IMR-90 (cell line): Measurements from ENCODE around the gene FOXN3. TPM values are rescaled to one million over a fixed set of nuclear protein-coding genes. Genes with fewer than 3 reads are reported as not detected.

Source experiments
- ATAC-seq: fragments of 200-7000 bp; cut with Tn5 transposase; 2 replicates; pipeline ENCODE4 v1.9.1; 2020; ENCODE audit warnings: low read depth, mild to moderate bottlenecking, moderate library complexity
- BruUV-seq: library from RNA; stranded (reverse); fragments of 400-500 nt; replicated peaks from 2 replicates; lab custom pipeline; 2021; lab: Mats Ljungman, UMichigan
- CTCF ChIA-PET: fragments of 300-600 bp; formaldehyde crosslinking; extraction: SDS; loops from one replicate; lab custom pipeline; 2021; ENCODE audit warnings: antibody characterized with exemption; lab: Yijun Ruan, JAX
- POLR2A ChIA-PET: fragments of 300-600 bp; sonication (Branson Sonifier 250); formaldehyde crosslinking; loops from one replicate; lab custom pipeline; 2022; ENCODE audit warnings: antibody characterized with exemption; ENCODE audit not compliant: unreplicated experiment; lab: Charles Lee
- DNase-seq: peaks from one replicate; pipeline ENCODE4 v3.0.0; 2013
- H2AFZ ChIP-seq: replicated peaks from 2 replicates; pipeline ENCODE3; 2013; ENCODE audit warnings: low read length, mild to moderate bottlenecking; ENCODE audit not compliant: poor library complexity
- H2AK5ac ChIP-seq: 2 replicates; pipeline ENCODE4 v1.6.1; 2013; ENCODE audit warnings: low read depth, low read length, inconsistent platforms
- H2AK9ac ChIP-seq: replicated peaks from 2 replicates; pipeline ENCODE3; 2013; ENCODE audit warnings: mild to moderate bottlenecking, low read depth, low read length, moderate library complexity; ENCODE audit not compliant: poor library complexity
- H2BK120ac ChIP-seq: 2 replicates; pipeline ENCODE4 v1.6.1; 2013; ENCODE audit warnings: low read depth, low read length, inconsistent platforms
- H2BK15ac ChIP-seq: 3 replicates; pipeline ENCODE4 v1.6.1; 2013; ENCODE audit warnings: low read depth, low read length, inconsistent platforms
- H2BK20ac ChIP-seq: 2 replicates; pipeline ENCODE4 v1.6.1; 2013; ENCODE audit warnings: low read depth, mild to moderate bottlenecking, inconsistent platforms, low read length, moderate library complexity
- H2BK5ac ChIP-seq: 2 replicates; pipeline ENCODE4 v1.6.1; 2013; ENCODE audit warnings: mild to moderate bottlenecking, low read depth, low read length, inconsistent platforms; ENCODE audit not compliant: poor library complexity, severe bottlenecking
- H3K14ac ChIP-seq: replicated peaks from 2 replicates; pipeline ENCODE4 v1.6.1; 2013; ENCODE audit warnings: low read depth, low read length, inconsistent platforms
- H3K18ac ChIP-seq: 2 replicates; pipeline ENCODE4 v1.6.1; 2013; ENCODE audit warnings: low read depth, low read length, control low read depth
- H3K23ac ChIP-seq: 2 replicates; pipeline ENCODE4 v1.6.1; 2013; ENCODE audit warnings: low read depth, low read length, inconsistent platforms
- H3K27ac ChIP-seq: 2 replicates; pipeline ENCODE4 v1.5.1; 2013; ENCODE audit warnings: mild to moderate bottlenecking, control low read depth, low read length; ENCODE audit not compliant: insufficient read depth
- H3K27me3 ChIP-seq: 2 replicates; pipeline ENCODE4 v1.6.1; 2013; ENCODE audit warnings: low read length; ENCODE audit not compliant: control insufficient read depth, insufficient read depth
- H3K36me3 ChIP-seq: 2 replicates; pipeline ENCODE4 v1.6.1; 2013; ENCODE audit warnings: low read length, mixed read lengths; ENCODE audit not compliant: control insufficient read depth, insufficient read depth
- H3K4ac ChIP-seq: 2 replicates; pipeline ENCODE4 v1.6.1; 2013; ENCODE audit warnings: low read depth, low read length, inconsistent platforms
- H3K4me1 ChIP-seq: 2 replicates; pipeline ENCODE4 v1.6.1; 2013; ENCODE audit warnings: low read length, mixed read lengths; ENCODE audit not compliant: control insufficient read depth, insufficient read depth
- H3K4me2 ChIP-seq: 2 replicates; pipeline ENCODE4 v1.6.1; 2013; ENCODE audit warnings: low read depth, mild to moderate bottlenecking, control low read depth, low read length, moderate library complexity
- H3K4me3 ChIP-seq: 2 replicates; pipeline ENCODE4 v1.5.1; 2013; ENCODE audit warnings: low read depth, mild to moderate bottlenecking, control low read depth, low read length, moderate library complexity; ENCODE audit not compliant: insufficient read depth
- H3K56ac ChIP-seq: 2 replicates; pipeline ENCODE4 v1.6.1; 2013; ENCODE audit warnings: low read length, inconsistent platforms; ENCODE audit not compliant: insufficient read depth; ENCODE audit errors: extremely low read depth
- H3K79me1 ChIP-seq, 2 experiments: 2 replicates each; pipeline ENCODE4 v1.6.1; 2013; ENCODE audit warnings: low read length in 2 of 2, inconsistent platforms in 1 of 2, low read depth in 1 of 2
- H3K9ac ChIP-seq: 2 replicates; pipeline ENCODE4 v1.6.1; 2013; ENCODE audit warnings: low read depth, low read length, control low read depth
- H3K9me1 ChIP-seq: 2 replicates; pipeline ENCODE4 v1.6.1; 2013; ENCODE audit warnings: low read length, inconsistent platforms; ENCODE audit not compliant: insufficient read depth
- H3K9me3 ChIP-seq: 2 replicates; pipeline ENCODE4 v1.6.1; 2013; ENCODE audit warnings: low read length; ENCODE audit not compliant: control insufficient read depth, insufficient read depth
- H4K20me1 ChIP-seq: 2 replicates; pipeline ENCODE4 v1.6.1; 2013; ENCODE audit warnings: low read length, inconsistent platforms; ENCODE audit not compliant: insufficient read depth
- H4K5ac ChIP-seq: 2 replicates; pipeline ENCODE4 v1.6.1; 2013; ENCODE audit warnings: mild to moderate bottlenecking, low read depth, low read length, control low read depth
- H4K8ac ChIP-seq, 2 experiments: 2 replicates each; pipeline ENCODE4 v1.6.1; 2013; ENCODE audit warnings: low read depth in 2 of 2, low read length in 2 of 2, control low read depth in 1 of 2, inconsistent platforms in 1 of 2
- H4K91ac ChIP-seq: 2 replicates; pipeline ENCODE4 v1.6.1; 2013; ENCODE audit warnings: low read depth, low read length, inconsistent platforms; ENCODE audit not compliant: insufficient read depth
- BHLHE40 ChIP-seq: fragments of 150-350 bp; IDR thresholded peaks from 2 replicates; pipeline ENCODE4 v1.6.1; 2016; ENCODE audit warnings: mild to moderate bottlenecking, low read depth, low read length
- CEBPB ChIP-seq: IDR thresholded peaks from 2 replicates; pipeline ENCODE4 v1.6.1; 2012; ENCODE audit warnings: low read depth, low read length, improper control_type of control experiment
- CHD1 ChIP-seq: IDR thresholded peaks from 2 replicates; pipeline ENCODE4 v1.6.1; 2012; ENCODE audit warnings: low read depth, low read length, improper control_type of control experiment
- FOS ChIP-seq: fragments of 150-350 bp; IDR thresholded peaks from 2 replicates; pipeline ENCODE4 v1.6.1; 2016; ENCODE audit warnings: low read depth, low read length
- MAFK ChIP-seq: IDR thresholded peaks from 2 replicates; pipeline ENCODE4 v1.6.1; 2012; ENCODE audit warnings: low read depth, low read length, improper control_type of control experiment
- MAZ ChIP-seq: IDR thresholded peaks from 2 replicates; pipeline ENCODE4 v1.6.1; 2012; ENCODE audit warnings: low read depth, mild to moderate bottlenecking, low read length, improper control_type of control experiment, moderate library complexity, borderline replicate concordance
- MXI1 ChIP-seq: IDR thresholded peaks from 2 replicates; pipeline ENCODE4 v1.6.1; 2012; ENCODE audit warnings: low read depth, mild to moderate bottlenecking, low read length, moderate library complexity, borderline replicate concordance
- NFE2L2 ChIP-seq: fragments of 150-350 bp; IDR thresholded peaks from 2 replicates; pipeline ENCODE4 v1.6.1; 2016; ENCODE audit warnings: low read depth, mild to moderate bottlenecking, low read length
- POLR2A ChIP-seq: IDR thresholded peaks from 2 replicates; pipeline ENCODE4 v1.6.1; 2012; ENCODE audit warnings: mild to moderate bottlenecking, low read depth, low read length
- RAD21 ChIP-seq: IDR thresholded peaks from 2 replicates; pipeline ENCODE4 v1.6.1; 2012; ENCODE audit warnings: low read length, improper control_type of control experiment
- RCOR1 ChIP-seq: IDR thresholded peaks from 2 replicates; pipeline ENCODE4 v1.6.1; 2012; ENCODE audit warnings: mild to moderate bottlenecking, low read length, improper control_type of control experiment; ENCODE audit not compliant: insufficient replicate concordance
- RFX5 ChIP-seq: IDR thresholded peaks from 2 replicates; pipeline ENCODE4 v1.8.0; 2012; ENCODE audit warnings: low read depth, mild to moderate bottlenecking, low read length, moderate library complexity
- SMC3 ChIP-seq: fragments of 150-350 bp; IDR thresholded peaks from 2 replicates; pipeline ENCODE4 v1.6.1; 2016; ENCODE audit warnings: low read depth, mild to moderate bottlenecking, antibody characterized with exemption, low read length, moderate library complexity
- WGBS, 2 experiments: methylation state at CpG; one replicate each; pipeline versions ENCODE4 v1.1.5 to v1.1.7; 2013; ENCODE audit warnings: missing lambda C conversion rate in 2 of 2; ENCODE audit not compliant: insufficient read length in 1 of 2; ENCODE audit errors: extremely low coverage in 2 of 2; 5-methylcytosine and 5-hydroxymethylcytosine counted together
- dilution Hi-C: fragments of 300-500 bp; cut with HindIII; formaldehyde crosslinking; loops from one replicate; pipeline ENCODE4 v1.14.3; 2018; ENCODE audit warnings: low sequenced_read_pairs; ENCODE audit not compliant: unreplicated experiment
- in situ Hi-C: fragments of 300-500 bp; cut with MboI; formaldehyde crosslinking; loops from 3 replicates; pipeline ENCODE4 v1.14.3; 2019; ENCODE audit warnings: low sequenced_read_pairs, inconsistent platforms, mixed read lengths
- intact Hi-C: fragments of 100-400 bp; cut with micrococcal nuclease; formaldehyde crosslinking; loops from 2 replicates; pipeline ENCODE4 v1.10.0; 2022
- polyA plus RNA-seq, 3 experiments: library from polyadenylated mRNA; depleted of rRNA; stranded (reverse); fragments of >200 nt; gene quantifications; 2 replicates each; pipeline ENCODE4 v1.2.3, GENCODE V29; 2012; ENCODE audit warnings: low replicate concordance in 1 of 3
- total RNA-seq: library from RNA; depleted of rRNA; stranded (reverse); fragments of >200 nt; gene quantifications from 2 replicates; pipeline ENCODE4 v1.2.3, GENCODE V29; 2012
- TF ChIP-seq, protein P1 (sequence below): conservative IDR thresholded peaks from 2 replicates; pipeline ENCODE4 v1.5.1; 2012; ENCODE audit warnings: mild to moderate bottlenecking, low read depth, low read length, improper control_type of control experiment
- TF ChIP-seq, protein P2 (sequence below): fragments of 150-350 bp; IDR thresholded peaks from 2 replicates; pipeline ENCODE4 v1.6.1; 2017; ENCODE audit warnings: mild to moderate bottlenecking, antibody characterized with exemption, low read length, low read depth

FOXN3 gene
- total and polyA plus RNA-seq, 2 of the 4 experiments (the other 2 are of a cell fraction) = 22.6 to 33.7 TPM

- DNase-seq (no peak), ATAC-seq (no peak)
- no CpG with 5 or more reads among the region's 8 CpGs for WGBS, 2 experiments
- Histone ChIP-seq H4K8ac (no peak overlapping the region), H3K9me1 (peaks cover 17% of the 10 kb centered on the region), H4K20me1 (peaks cover 8% of the 10 kb centered on the region; the same call in 1 of the 2 replicates), H3K9ac (no peak overlapping the region), H3K23ac (no peak overlapping the region), H3K4ac (no peak overlapping the region), H2BK5ac (no peak overlapping the region), H2BK20ac (no peak overlapping the region), H3K18ac (no peak overlapping the region), H3K4me2 (no peak overlapping the region), H4K91ac (no peak overlapping the region), H3K36me3 (peaks cover 16% of the 10 kb centered on the region), H2BK120ac (no peak overlapping the region), H3K79me1 (peaks cover 0 to 28% of the 10 kb centered on the region in 2 experiments), H3K4me3 (no peak overlapping the region), H3K56ac (no peak overlapping the region), H2BK15ac (no peak overlapping the region), H3K14ac (no peak overlapping the region), H3K4me1 (peaks cover 6% of the 10 kb centered on the region), H2AK5ac (no peak overlapping the region), H3K27ac (no peak overlapping the region), H3K9me3 (peaks cover 2% of the 10 kb centered on the region), H2AK9ac (no peak overlapping the region), H2AFZ (no peak overlapping the region), H3K27me3 (no peaks in the 10 kb centered on the region), H4K5ac (no peak overlapping the region)
- in situ Hi-C loops (no loop called here), dilution Hi-C loops (no loop called here), intact Hi-C loops (loop anchor here (5.0 kb wide), 1 partner anchor 134 kb away; no protein-coding TSS in a partner anchor)
- ChIA-PET POLR2A (interaction anchor here (0.8 kb wide), 1 partner anchor 359 kb away, joined by 8 read pairs; no protein-coding TSS in a partner anchor), CTCF (interaction anchor here (0.8 to 1.0 kb wide), 2 partner anchors 9 to 450 kb away, joined by 3 read pairs; no protein-coding TSS in a partner anchor)
- BruUV-seq = no TSS peak
- TF ChIP-seq, protein P1, sequence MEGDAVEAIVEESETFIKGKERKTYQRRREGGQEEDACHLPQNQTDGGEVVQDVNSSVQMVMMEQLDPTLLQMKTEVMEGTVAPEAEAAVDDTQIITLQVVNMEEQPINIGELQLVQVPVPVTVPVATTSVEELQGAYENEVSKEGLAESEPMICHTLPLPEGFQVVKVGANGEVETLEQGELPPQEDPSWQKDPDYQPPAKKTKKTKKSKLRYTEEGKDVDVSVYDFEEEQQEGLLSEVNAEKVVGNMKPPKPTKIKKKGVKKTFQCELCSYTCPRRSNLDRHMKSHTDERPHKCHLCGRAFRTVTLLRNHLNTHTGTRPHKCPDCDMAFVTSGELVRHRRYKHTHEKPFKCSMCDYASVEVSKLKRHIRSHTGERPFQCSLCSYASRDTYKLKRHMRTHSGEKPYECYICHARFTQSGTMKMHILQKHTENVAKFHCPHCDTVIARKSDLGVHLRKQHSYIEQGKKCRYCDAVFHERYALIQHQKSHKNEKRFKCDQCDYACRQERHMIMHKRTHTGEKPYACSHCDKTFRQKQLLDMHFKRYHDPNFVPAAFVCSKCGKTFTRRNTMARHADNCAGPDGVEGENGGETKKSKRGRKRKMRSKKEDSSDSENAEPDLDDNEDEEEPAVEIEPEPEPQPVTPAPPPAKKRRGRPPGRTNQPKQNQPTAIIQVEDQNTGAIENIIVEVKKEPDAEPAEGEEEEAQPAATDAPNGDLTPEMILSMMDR = no peak
- no peak for TF ChIP-seq MAFK
- TF ChIP-seq SMC3 = no peak
- TF ChIP-seq RFX5 = no peak
- TF ChIP-seq FOS = no peak
- TF ChIP-seq BHLHE40 = no peak
- TF ChIP-seq POLR2A = no peak
- TF ChIP-seq RAD21 = no peak
- TF ChIP-seq, protein P2, sequence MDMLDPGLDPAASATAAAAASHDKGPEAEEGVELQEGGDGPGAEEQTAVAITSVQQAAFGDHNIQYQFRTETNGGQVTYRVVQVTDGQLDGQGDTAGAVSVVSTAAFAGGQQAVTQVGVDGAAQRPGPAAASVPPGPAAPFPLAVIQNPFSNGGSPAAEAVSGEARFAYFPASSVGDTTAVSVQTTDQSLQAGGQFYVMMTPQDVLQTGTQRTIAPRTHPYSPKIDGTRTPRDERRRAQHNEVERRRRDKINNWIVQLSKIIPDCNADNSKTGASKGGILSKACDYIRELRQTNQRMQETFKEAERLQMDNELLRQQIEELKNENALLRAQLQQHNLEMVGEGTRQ = no peak
- TF ChIP-seq MXI1 = no peak
- no peak for TF ChIP-seq MAZ
- no peak for TF ChIP-seq RCOR1
- TF ChIP-seq NFE2L2 = no peak
- no peak for TF ChIP-seq CEBPB
- no peak for TF ChIP-seq CHD1
These were observed 240.9 kb downstream of the FOXN3 start for GRCh38 chr14:89175881-89176799.
